Measurements from ENCODE around the gene GLRX5. TPM values are rescaled to one million over a fixed set of nuclear protein-coding genes. Genes with fewer than 3 reads are reported as not detected.

The GLRX5 gene
- total RNA-seq, 1 donor from 2014 or later: 24.6 TPM

DNA sequence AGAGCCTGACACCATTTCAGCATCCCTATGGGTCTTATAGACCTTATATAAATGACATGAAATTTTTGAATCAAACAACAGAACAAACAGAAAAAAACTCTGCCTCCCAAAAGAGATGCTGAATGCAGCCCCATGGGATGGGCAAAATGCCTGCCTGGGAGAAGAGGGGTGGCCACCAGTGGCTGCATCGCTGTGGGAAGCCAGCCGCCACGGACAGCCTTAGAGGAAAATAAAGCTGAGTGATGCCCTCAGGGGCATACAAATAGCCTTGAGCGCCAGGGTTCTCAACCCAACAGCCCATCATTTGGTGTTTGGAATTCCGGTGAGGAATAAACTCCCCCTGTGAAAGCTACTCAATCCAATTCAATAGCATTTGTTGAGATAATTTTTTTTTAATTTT lies 41.3 kb upstream of the GLRX5 start:
- Histone ChIP-seq H3K4me3 (no peak overlapping the region), H3K9me3 (no peaks in the 10 kb centered on the region), H3K36me3 (no peaks in the 10 kb centered on the region), H3K4me1 (peaks cover 28 to 55% of the 10 kb centered on the region in 2 donors), H3K27me3 (no peaks in the 10 kb centered on the region), H3K27ac (no peak overlapping the region)
- no peak for DNase-seq (ENCODE audit: low spot score in 2 of 2)
- TF ChIP-seq, protein P1, sequence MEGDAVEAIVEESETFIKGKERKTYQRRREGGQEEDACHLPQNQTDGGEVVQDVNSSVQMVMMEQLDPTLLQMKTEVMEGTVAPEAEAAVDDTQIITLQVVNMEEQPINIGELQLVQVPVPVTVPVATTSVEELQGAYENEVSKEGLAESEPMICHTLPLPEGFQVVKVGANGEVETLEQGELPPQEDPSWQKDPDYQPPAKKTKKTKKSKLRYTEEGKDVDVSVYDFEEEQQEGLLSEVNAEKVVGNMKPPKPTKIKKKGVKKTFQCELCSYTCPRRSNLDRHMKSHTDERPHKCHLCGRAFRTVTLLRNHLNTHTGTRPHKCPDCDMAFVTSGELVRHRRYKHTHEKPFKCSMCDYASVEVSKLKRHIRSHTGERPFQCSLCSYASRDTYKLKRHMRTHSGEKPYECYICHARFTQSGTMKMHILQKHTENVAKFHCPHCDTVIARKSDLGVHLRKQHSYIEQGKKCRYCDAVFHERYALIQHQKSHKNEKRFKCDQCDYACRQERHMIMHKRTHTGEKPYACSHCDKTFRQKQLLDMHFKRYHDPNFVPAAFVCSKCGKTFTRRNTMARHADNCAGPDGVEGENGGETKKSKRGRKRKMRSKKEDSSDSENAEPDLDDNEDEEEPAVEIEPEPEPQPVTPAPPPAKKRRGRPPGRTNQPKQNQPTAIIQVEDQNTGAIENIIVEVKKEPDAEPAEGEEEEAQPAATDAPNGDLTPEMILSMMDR (IDR thresholded peaks at IDR 0.05): no peak
- intact Hi-C loops (cut with DNase I): no loop called here

DNA sequence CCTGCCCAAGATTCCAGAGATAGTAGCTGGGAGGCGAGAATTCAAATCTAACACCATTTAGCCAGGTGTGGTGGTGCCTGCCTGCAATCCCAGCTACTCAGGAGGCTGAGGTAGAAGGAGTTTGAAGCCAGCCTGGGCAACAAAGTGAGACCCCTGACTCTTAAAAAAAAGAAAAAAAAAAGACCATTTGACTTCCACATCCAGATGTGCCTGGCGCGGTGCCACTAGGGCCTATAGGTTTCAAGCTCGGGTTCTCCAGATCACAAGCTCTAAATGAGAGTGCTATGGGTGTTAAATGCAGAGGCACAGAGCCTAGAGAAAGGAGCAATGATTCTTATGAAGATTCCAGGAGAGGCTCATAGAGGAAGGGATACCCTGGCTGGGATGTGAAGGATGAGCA lies 40.9 kb upstream of the GLRX5 start:
- no peak for DNase-seq (ENCODE audit: low spot score in 2 of 2)
- intact Hi-C loops (cut with DNase I): no loop called here
- H3K27ac ChIP-seq: no peak overlapping the region

DNA sequence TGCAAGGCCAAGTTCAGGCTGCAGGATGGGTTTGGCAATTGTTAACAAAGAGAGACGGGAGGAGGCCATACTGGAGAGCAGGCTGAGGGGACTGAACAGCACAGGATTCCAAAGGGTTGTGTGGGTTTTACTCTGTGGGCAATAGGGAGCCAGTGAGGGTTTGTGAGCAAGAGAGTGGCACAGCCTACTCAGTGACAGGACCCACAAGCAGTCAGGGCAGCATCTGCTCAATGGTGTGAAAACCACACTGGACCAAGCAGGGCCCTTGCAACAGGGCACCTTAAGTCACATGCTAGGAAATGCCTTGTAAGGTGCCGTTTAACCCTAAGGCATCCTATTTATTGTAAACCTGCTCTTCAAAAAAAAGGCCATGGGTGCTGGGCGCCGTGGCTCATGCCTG lies 40.4 kb upstream of the GLRX5 start:
- H3K27me3 ChIP-seq: no peaks in the 10 kb centered on the region
- H3K36me3 ChIP-seq: no peaks in the 10 kb centered on the region
- no peak overlapping the region for H3K27ac ChIP-seq
- H3K4me3 ChIP-seq: no peak overlapping the region
- H3K4me1 ChIP-seq: peaks cover 21 to 55% of the 10 kb centered on the region in 2 donors
- no peaks in the 10 kb centered on the region for H3K9me3 ChIP-seq
- intact Hi-C loops (cut with DNase I): no loop called here
- no peak for DNase-seq (ENCODE audit: low spot score in 2 of 2)
- TF ChIP-seq, protein P1 (IDR thresholded peaks at IDR 0.05): no peak

More for the DNA sequence above, 40.9 kb upstream of the GLRX5 start:
- no peaks in the 10 kb centered on the region for H3K9me3 ChIP-seq
- no peaks in the 10 kb centered on the region for H3K36me3 ChIP-seq
- no peaks in the 10 kb centered on the region for H3K27me3 ChIP-seq
- peaks cover 25 to 57% of the 10 kb centered on the region in 2 donors for H3K4me1 ChIP-seq
- no peak overlapping the region for H3K4me3 ChIP-seq
- TF ChIP-seq, protein P1 (IDR thresholded peaks at IDR 0.05): no peak

DNA sequence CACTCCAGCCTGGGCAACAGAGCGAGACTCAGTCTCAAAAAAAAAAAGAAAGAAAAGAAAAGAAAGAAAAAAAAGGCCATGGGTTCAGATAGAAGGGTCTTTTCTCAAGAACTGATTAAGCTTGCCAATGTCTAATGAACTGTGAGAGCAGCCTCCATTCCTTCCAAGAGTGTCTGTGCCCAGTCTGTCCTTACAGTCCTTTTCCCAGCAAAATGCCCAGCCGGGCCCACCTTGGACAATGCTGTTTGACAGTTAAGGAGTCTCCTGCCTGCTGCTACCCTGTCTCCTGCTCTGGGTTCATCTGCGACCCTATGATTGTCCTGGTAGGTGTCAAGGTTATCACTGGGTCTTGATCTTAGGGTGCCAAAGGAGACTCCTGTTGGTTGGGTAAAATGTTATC lies 39.8 kb upstream of the GLRX5 start:
- TF ChIP-seq, protein P1 (IDR thresholded peaks at IDR 0.05): no peak
- Histone ChIP-seq H3K27ac (peak overlapping the region; percentile 43 to 58), H3K4me1 (peaks cover 14 to 51% of the 10 kb centered on the region in 2 donors), H3K27me3 (no peaks in the 10 kb centered on the region), H3K9me3 (no peaks in the 10 kb centered on the region), H3K36me3 (no peaks in the 10 kb centered on the region), H3K4me3 (no peak overlapping the region)
- no peak for DNase-seq (ENCODE audit: low spot score in 2 of 2)
- intact Hi-C loops (cut with DNase I): no loop called here

DNA sequence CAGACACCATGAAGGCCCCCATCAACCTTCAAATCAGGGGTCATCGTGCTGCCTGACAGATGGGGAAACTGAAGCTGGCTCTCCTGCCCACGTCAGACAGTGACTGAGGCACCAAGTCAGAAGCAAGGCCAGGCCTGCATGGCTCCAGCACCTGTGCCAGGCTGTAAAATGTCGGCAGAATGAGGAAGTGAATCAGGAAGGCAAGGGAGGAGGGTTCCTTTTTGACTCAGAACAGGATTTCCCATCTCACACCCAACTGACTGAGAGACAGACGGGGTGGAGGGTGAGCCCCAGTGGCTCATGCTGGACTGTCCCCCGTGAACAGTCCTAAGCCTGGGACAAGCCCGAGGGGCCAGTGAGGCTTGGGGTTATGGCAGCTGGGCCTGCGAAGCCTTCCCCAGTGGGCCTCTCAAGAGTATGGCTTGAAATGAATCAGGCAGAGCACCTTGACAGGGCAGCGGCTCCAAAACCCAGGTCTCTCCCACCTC lies 39.3 kb upstream of the GLRX5 start:
- Histone ChIP-seq H3K9me3 (no peaks in the 10 kb centered on the region), H3K4me3 (no peak overlapping the region), H3K27ac (peak overlapping the region; percentile 43 to 58), H3K36me3 (peaks cover 0 to 3% of the 10 kb centered on the region in 2 donors), H3K4me1 (peaks cover 13 to 51% of the 10 kb centered on the region in 2 donors), H3K27me3 (no peaks in the 10 kb centered on the region)
- TF ChIP-seq, protein P1 (IDR thresholded peaks at IDR 0.05): no peak
- DNase-seq (ENCODE audit: low spot score in 2 of 2): no peak
- intact Hi-C loops (cut with DNase I): no loop called here
